ENCODE results near the gene TTC39C.

- TF ChIP-seq CTCF (IDR thresholded peaks at IDR 0.05), result no peak
- TF ChIP-seq POLR2A (IDR thresholded peaks at IDR 0.05), result no peak
Observed at GRCh38 chr18:24104486-24104885, 89.9 kb downstream of the TTC39C start.
